Glutamatergic neuron (in vitro differentiated cells): ENCODE results near the gene FCRL1. TPM values are rescaled to one million over a fixed set of nuclear protein-coding genes. Genes with fewer than 3 reads are reported as not detected.

Experiments used
- DNase-seq: peaks from one replicate; pipeline ENCODE4 v3.0.0; 2022
- H3K27ac Mint-ChIP-seq: one replicate; pipeline ENCODE4 v1.8.0; 2020; ENCODE audit warnings: mild to moderate bottlenecking, mixed read lengths, inconsistent platforms; ENCODE audit not compliant: unreplicated experiment
- H3K27me3 Mint-ChIP-seq: one replicate; pipeline ENCODE4 v1.8.0; 2020; ENCODE audit warnings: mild to moderate bottlenecking, moderate library complexity, mixed read lengths, inconsistent platforms; ENCODE audit not compliant: unreplicated experiment
- H3K36me3 Mint-ChIP-seq: one replicate; pipeline ENCODE4 v1.8.0; 2020; ENCODE audit warnings: mild to moderate bottlenecking, mixed read lengths, inconsistent platforms; ENCODE audit not compliant: unreplicated experiment
- H3K4me1 Mint-ChIP-seq: one replicate; pipeline ENCODE4 v1.8.0; 2020; ENCODE audit warnings: mild to moderate bottlenecking, low read depth, mixed read lengths, inconsistent platforms; ENCODE audit not compliant: unreplicated experiment
- H3K4me3 Mint-ChIP-seq: one replicate; pipeline ENCODE4 v1.8.0; 2020; ENCODE audit warnings: mild to moderate bottlenecking, mixed read lengths, inconsistent platforms; ENCODE audit not compliant: unreplicated experiment
- H3K9me3 Mint-ChIP-seq: one replicate; pipeline ENCODE4 v1.8.0; 2020; ENCODE audit warnings: mild to moderate bottlenecking, moderate library complexity, mixed read lengths, inconsistent platforms; ENCODE audit not compliant: unreplicated experiment
- CTCF ChIP-seq: fragments of 200-600 bp; sonication (generic); IDR thresholded peaks from one replicate; pipeline ENCODE4 v1.5.0; 2021; ENCODE audit not compliant: partially characterized antibody, unreplicated experiment
- total RNA-seq: library from RNA; stranded (reverse); fragmentation: NEBNext Ultra II Directional; extraction: Animal tissue kit (Norgen Biotek cat#: 25700); gene quantifications from one replicate; pipeline ENCODE4 v1.2.1, GENCODE V29; 2021; ENCODE audit not compliant: unreplicated experiment

FCRL1 gene
- total RNA-seq, 1 donor from 2014 or later, result not detected

GRCh38 chr1:157849229-157849875 is 29.4 kb upstream of the FCRL1 start:
- Mint-ChIP-seq H3K27me3 (no peaks in the 10 kb centered on the region), H3K4me3 (no peak overlapping the region), H3K4me1 (no peaks in the 10 kb centered on the region), H3K9me3 (no peaks in the 10 kb centered on the region), H3K27ac (no peak overlapping the region), H3K36me3 (no peaks in the 10 kb centered on the region)
- no peak for TF ChIP-seq CTCF
- DNase-seq, result no peak

- Mint-ChIP-seq H3K4me3 (no peak overlapping the region), H3K27ac (no peak overlapping the region), H3K27me3 (no peaks in the 10 kb centered on the region), H3K4me1 (no peaks in the 10 kb centered on the region), H3K36me3 (no peaks in the 10 kb centered on the region), H3K9me3 (no peaks in the 10 kb centered on the region)
- no peak for DNase-seq
- TF ChIP-seq CTCF, result no peak
Observed at GRCh38 chr1:157844089-157844830, 24.3 kb upstream of the FCRL1 start.

GRCh38 chr1:157842939-157843338 is 23.0 kb upstream of the FCRL1 start:
- Mint-ChIP-seq H3K9me3 (no peaks in the 10 kb centered on the region), H3K4me1 (no peaks in the 10 kb centered on the region), H3K27ac (no peak overlapping the region), H3K4me3 (no peak overlapping the region), H3K27me3 (no peaks in the 10 kb centered on the region), H3K36me3 (no peaks in the 10 kb centered on the region)
- TF ChIP-seq CTCF, result no peak
- no peak for DNase-seq

GRCh38 chr1:157841708-157842107 is 21.8 kb upstream of the FCRL1 start, which contains the start of gene CD5L:
CD5L (minus strand) TSS chr1:157841808; CDS start chr1:157841701, 107 bp downstream.
- Mint-ChIP-seq H3K27ac (no peak within 1 kb of the TSS), H3K9me3 (no peaks in the 10 kb centered on the region), H3K27me3 (no peaks in the 10 kb centered on the region), H3K4me1 (no peaks in the 10 kb centered on the region), H3K4me3 (no peak within 1 kb of the TSS), H3K36me3 (no peaks in the 10 kb centered on the region)
- no peak for TF ChIP-seq CTCF
- no peak for DNase-seq

- peaks cover 3% of the 10 kb centered on the region for H3K27me3 Mint-ChIP-seq
- no peak overlapping the region for H3K27ac Mint-ChIP-seq
- H3K9me3 Mint-ChIP-seq, result no peaks in the 10 kb centered on the region
- TF ChIP-seq CTCF, result no peak
- no peak overlapping the region for H3K4me3 Mint-ChIP-seq
- H3K4me1 Mint-ChIP-seq, result no peaks in the 10 kb centered on the region
- no peaks in the 10 kb centered on the region for H3K36me3 Mint-ChIP-seq
- DNase-seq, result no peak
Observed at GRCh38 chr1:157838966-157839365, 19.0 kb upstream of the FCRL1 start.
